T1000 (cell line): ENCODE data around the gene RAD51B.
"Not testable (repeated sequence)": the region's sequence is repeated elsewhere in the genome, so short reads cannot be mapped to it uniquely, and the experiment has no call there.

Experiments used
- DNase-seq: peaks from one replicate; lab custom pipeline; 2025; ENCODE audit warnings: mixed read lengths; lab: John Stamatoyannopoulos, UW

RAD51B gene

GRCh38 chr14:68211886-68212285, 392.3 kb downstream of the RAD51B start:
- no peak for DNase-seq

GRCh38 chr14:68212361-68212760, 392.8 kb downstream of the RAD51B start:
- DNase-seq = no peak

- no peak for DNase-seq
These were observed 394.9 kb downstream of the RAD51B start for GRCh38 chr14:68214431-68214830.

GRCh38 chr14:68215629-68216028, 396.1 kb downstream of the RAD51B start:
- no peak for DNase-seq

GRCh38 chr14:68216079-68216478, 396.5 kb downstream of the RAD51B start:
- DNase-seq = no peak

GRCh38 chr14:68216957-68217356, 397.4 kb downstream of the RAD51B start:
- DNase-seq = no peak

- no peak for DNase-seq
These were observed 398.3 kb downstream of the RAD51B start for GRCh38 chr14:68217791-68218340.

- no peak for DNase-seq
These were observed 399.8 kb downstream of the RAD51B start for GRCh38 chr14:68219407-68219806.

- DNase-seq = not testable (repeated sequence)
These were observed 401.5 kb downstream of the RAD51B start for GRCh38 chr14:68221046-68221445.

GRCh38 chr14:68222154-68222553, 402.6 kb downstream of the RAD51B start:
- DNase-seq = no peak

- no peak for DNase-seq
These were observed 403.1 kb downstream of the RAD51B start for GRCh38 chr14:68222726-68223125.

- no peak for DNase-seq
These were observed 404.1 kb downstream of the RAD51B start for GRCh38 chr14:68223631-68224030.

- DNase-seq = no peak
These were observed 405.7 kb downstream of the RAD51B start for GRCh38 chr14:68225321-68225720.

- DNase-seq = no peak
These were observed 406.9 kb downstream of the RAD51B start for GRCh38 chr14:68226523-68226922.

GRCh38 chr14:68228656-68229055, 409.1 kb downstream of the RAD51B start:
- no peak for DNase-seq

- no peak for DNase-seq
These were observed 410.0 kb downstream of the RAD51B start for GRCh38 chr14:68229423-68230100.

- no peak for DNase-seq
These were observed 410.8 kb downstream of the RAD51B start for GRCh38 chr14:68230202-68230949.

GRCh38 chr14:68230950-68231717, 411.6 kb downstream of the RAD51B start:
- DNase-seq = no peak

- no peak for DNase-seq
These were observed 412.3 kb downstream of the RAD51B start for GRCh38 chr14:68231898-68232297.

- peak; percentile 89 for DNase-seq
These were observed 412.9 kb downstream of the RAD51B start for GRCh38 chr14:68232300-68233055.

- no peak for DNase-seq
These were observed 413.7 kb downstream of the RAD51B start for GRCh38 chr14:68233101-68233784.
